HL-60 (cell line): ENCODE data around the gene GUCA1A.

Source experiments
- GABPA ChIP-seq: IDR thresholded peaks from 2 replicates; pipeline ENCODE4 v1.6.1; 2012; ENCODE audit warnings: low read depth
- TF ChIP-seq, protein P1 (sequence below): IDR thresholded peaks from 2 replicates; pipeline ENCODE4 v1.6.1; 2012; ENCODE audit warnings: low read depth; ENCODE audit not compliant: insufficient replicate concordance
- TF ChIP-seq, protein P2 (sequence below): IDR thresholded peaks from one replicate; pipeline ENCODE4 v1.5.1; 2011; ENCODE audit warnings: low read length, control low read depth, inconsistent platforms; ENCODE audit not compliant: insufficient read depth

DNA sequence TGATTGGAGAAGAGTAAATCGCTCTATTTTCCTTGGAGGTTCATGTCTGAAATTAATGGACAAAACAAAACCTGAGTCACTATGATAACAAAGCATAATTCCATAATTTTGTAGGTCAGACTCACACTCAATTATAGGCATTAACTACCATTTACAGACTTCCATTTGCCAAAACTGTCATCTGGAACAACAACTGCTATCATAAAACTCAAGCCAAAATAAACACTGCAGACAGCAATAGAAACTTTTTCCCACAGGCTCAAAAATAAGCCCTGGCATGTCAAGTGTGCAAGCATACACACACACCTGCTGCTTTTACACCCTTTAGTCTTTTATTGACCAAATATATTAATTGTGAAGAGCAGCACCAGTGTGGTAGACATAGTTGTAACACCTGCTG lies 37.4 kb downstream of the GUCA1A start:
- TF ChIP-seq, protein P1, sequence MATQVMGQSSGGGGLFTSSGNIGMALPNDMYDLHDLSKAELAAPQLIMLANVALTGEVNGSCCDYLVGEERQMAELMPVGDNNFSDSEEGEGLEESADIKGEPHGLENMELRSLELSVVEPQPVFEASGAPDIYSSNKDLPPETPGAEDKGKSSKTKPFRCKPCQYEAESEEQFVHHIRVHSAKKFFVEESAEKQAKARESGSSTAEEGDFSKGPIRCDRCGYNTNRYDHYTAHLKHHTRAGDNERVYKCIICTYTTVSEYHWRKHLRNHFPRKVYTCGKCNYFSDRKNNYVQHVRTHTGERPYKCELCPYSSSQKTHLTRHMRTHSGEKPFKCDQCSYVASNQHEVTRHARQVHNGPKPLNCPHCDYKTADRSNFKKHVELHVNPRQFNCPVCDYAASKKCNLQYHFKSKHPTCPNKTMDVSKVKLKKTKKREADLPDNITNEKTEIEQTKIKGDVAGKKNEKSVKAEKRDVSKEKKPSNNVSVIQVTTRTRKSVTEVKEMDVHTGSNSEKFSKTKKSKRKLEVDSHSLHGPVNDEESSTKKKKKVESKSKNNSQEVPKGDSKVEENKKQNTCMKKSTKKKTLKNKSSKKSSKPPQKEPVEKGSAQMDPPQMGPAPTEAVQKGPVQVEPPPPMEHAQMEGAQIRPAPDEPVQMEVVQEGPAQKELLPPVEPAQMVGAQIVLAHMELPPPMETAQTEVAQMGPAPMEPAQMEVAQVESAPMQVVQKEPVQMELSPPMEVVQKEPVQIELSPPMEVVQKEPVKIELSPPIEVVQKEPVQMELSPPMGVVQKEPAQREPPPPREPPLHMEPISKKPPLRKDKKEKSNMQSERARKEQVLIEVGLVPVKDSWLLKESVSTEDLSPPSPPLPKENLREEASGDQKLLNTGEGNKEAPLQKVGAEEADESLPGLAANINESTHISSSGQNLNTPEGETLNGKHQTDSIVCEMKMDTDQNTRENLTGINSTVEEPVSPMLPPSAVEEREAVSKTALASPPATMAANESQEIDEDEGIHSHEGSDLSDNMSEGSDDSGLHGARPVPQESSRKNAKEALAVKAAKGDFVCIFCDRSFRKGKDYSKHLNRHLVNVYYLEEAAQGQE: no peak
- TF ChIP-seq, protein P2, sequence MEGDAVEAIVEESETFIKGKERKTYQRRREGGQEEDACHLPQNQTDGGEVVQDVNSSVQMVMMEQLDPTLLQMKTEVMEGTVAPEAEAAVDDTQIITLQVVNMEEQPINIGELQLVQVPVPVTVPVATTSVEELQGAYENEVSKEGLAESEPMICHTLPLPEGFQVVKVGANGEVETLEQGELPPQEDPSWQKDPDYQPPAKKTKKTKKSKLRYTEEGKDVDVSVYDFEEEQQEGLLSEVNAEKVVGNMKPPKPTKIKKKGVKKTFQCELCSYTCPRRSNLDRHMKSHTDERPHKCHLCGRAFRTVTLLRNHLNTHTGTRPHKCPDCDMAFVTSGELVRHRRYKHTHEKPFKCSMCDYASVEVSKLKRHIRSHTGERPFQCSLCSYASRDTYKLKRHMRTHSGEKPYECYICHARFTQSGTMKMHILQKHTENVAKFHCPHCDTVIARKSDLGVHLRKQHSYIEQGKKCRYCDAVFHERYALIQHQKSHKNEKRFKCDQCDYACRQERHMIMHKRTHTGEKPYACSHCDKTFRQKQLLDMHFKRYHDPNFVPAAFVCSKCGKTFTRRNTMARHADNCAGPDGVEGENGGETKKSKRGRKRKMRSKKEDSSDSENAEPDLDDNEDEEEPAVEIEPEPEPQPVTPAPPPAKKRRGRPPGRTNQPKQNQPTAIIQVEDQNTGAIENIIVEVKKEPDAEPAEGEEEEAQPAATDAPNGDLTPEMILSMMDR: no peak
- no peak for TF ChIP-seq GABPA
